ENCODE data around the gene SH3BGRL3.
"Not testable (repeated sequence)": the region's sequence is repeated elsewhere in the genome, so short reads cannot be mapped to it uniquely, and the experiment has no call there.

Gene SH3BGRL3

DNA sequence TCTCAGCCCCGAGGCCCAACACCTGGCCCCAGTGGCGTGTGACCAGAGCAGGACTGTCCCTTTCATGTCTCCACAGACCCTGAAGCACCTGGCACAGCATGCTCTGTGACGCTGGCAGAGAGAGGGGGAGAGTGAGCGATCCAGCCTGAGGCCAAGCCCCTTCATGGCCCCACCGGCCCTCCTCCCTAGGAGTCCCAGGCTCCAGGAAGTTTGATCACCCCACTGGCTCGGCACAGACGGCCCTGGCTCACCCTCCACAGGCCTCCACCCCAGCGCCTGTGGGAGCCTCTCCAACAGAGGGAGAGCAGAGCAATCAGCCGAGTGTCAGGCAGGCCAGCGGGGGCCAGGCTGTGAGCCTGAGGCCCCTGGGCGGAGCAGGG lies 11.0 kb downstream of the SH3BGRL3 start:
- DNase-seq (ENCODE audit: low spot score), result peak; percentile 62

DNA sequence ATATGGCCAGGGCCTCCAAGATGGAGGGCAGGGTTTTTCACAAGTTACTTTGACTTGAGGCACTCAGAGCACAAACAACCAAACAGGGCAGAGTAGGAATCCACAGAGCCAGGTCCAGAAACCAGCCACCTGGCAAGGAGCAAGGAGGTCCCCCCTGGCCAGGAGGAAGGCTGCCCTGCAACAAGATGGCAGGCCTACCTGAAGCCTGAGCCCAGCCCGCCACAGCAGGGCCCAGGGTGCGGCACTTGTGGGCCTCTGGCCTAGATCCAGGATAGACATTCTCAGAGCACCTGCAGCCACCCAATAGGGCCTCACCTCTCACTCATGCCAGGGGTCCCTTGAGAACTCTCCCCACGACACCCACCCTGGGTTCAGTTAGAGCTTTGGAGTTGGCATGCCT lies 11.5 kb downstream of the SH3BGRL3 start:
- DNase-seq (ENCODE audit: low spot score), result peak; percentile 45

DNA sequence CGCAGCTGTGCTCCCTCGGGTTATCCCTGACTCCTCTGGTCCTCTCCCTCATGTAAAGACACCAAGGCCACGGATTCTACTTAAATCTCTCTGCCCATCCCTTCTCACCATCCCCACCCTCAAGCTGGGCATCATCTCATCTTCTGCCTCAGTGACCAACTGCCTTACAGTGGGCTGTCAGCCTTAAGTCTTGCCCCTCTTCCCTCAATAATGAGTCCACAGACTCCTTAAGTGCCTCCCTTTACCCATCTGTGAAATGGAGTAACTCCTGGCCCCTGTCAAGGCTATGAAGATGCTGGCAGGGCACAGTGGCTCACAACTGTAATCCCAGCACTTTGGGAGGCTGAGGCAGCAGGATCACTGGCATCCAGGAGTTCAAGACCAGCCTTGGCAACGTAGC lies 12.1 kb downstream of the SH3BGRL3 start:
- DNase-seq (ENCODE audit: low spot score), result no peak

DNA sequence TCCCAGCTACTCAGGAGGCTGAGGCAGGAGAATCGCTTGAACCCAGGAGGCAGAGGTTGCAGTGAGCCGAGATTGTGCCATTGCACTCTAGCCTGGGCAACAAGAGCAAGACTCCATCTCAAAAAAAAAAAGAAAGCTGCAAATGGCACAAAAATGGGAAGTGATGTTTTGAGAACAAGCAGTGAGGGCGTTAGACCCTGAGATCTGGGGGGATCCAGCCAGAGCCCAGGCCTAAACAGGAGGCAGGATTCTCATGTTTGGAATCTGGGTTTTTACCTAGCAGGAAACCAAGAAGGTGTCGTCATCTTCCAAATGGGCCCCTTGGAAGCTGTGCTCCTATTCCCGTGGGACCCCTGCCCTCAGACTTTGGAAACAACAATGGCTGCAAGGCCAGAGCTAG lies 12.8 kb downstream of the SH3BGRL3 start:
- not testable (repeated sequence) for DNase-seq (ENCODE audit: low spot score)

DNA sequence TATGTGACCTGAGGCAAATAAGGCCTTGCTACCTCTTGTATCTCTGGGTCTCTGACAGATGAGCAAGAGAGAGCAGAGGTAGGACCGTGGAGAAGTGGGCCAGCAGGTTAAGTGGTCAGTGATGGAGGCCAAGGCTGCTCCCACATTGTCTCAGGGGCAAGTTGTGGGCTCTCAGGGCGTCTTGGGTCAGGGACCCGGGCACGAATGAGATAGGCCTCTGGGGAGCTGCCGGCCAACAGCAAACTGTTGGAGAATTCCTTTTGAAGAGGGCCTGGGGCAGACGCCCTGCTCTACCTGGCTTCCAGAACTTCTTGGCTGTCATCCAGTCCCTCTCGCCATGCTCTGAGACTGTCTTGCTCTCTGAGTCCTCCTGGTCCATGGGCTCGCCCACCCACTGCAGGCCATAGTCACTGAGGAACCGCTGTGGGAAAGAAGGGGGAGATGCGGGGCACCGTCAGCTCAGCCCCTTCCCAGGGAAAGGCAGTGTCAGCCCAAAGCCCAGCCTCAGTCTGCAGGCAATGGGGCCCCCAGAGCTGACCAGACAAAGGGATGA lies 14.1 kb downstream of the SH3BGRL3 start:
- DNase-seq (ENCODE audit: low spot score), result peak; percentile 34

DNA sequence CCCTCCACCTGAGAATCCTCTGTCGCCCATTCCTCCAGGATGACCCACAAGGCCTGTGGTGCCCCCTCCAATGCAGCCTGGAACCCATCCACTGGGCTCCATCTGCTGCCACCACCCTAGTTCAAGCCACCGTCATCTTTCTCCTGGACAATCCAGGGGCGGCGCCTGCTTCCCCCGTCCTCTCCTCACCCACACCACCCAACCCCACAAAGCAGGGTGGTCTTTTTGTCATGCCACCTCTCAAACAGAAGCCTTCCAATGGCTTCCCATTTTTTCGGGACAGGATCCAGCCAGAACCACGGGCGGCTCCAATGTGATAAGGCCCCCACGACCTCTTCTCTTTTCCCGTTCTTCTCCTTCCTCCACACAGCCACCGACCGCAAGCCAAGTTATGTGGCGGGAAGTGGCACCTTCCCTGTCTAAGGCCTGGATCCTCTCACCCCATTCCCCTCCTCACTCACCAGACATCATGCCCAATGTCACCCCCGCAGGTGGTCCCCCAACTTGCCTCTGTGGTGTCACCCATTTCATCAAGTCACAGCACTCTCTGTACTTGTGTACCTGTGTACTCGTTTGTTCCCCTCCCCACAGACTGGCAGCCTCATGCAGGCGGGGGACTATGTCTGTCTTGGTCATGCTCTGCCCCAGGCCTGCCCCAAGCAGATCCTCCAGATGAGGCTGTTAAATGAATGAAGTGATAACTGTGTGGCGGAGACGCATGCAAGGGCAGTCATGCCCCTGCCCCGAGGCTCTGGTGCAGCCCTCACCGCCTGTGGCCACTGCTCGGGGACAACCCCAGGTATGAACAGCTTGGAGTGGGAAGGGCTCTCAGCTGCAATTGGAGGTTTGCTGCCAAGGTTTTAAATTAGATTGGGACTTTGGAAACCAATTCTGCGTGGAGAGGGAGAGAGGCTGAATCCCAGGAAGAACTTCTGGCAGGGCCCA lies 15.6 kb downstream of the SH3BGRL3 start:
- peak; percentile 24 for DNase-seq (ENCODE audit: low spot score)

DNA sequence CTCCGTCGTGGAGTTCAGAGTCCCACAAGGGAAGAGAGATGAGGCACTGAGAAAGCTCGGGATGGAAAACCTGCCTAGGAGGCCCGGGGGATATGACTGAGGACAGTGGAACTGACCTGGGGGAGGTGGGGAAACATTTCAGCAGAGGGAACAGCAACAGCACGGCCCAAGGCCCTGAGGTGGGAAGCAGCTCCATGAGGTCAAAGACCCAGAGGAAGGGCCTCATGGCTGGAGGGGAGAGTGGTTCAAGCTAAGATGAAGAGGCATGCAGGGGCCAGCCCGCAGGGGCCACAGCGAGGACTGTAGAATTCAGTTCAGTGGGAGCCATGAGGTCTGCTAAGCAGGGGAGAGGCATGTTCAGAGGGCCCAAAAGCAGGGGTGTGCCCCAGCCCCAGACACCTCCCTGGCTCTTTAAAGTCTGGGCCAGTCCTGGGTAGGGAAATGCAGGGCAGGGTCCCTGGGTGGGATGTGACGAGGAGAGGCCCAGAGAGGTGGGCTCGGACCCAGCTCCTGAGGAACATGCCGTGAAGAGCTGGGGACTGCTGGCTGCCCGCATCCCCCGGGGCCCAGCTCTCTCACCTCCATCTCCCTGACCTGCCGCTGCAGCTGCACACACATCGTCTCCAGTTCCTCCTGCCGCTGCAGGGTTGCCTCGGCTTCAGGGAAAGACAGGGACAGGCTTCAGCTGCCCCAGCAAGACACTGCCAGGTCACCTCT lies 16.6 kb downstream of the SH3BGRL3 start:
- DNase-seq (ENCODE audit: low spot score), result peak; percentile 38

DNA sequence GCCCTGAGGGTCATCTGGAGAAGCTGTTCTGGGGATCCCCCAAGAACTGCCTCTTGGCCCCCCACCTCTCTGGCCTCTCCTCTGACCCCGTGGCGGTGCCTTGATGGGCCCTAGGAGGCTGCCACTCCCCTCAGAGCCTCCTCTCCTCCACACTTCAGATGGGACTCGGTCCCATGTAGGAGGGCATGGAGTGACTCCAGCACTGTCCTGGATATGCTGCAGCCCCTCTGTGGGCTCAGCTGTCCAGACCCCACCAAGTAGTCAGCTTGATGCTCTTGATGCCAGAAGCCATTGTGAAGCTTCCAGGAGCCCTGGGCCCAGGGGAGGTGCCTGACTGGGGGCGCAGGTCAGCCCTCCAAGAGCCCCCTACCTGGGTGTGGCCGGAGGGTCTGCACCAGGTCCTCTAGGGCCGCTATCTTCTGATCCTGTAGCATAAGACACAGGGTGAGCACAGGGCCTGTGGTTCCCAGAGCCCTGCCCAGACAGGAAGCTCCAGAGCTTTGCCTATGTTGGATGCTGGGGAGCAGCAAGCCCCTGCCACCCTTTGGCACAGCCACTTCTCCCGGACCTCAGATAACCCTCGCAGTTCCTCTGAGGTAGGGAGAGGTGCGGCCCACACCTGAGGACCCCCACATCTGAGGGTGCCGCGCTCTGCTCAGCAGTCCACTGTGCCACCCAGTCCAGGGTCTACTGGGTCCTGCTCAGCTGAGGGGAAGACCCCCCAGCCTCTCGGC lies 17.3 kb downstream of the SH3BGRL3 start:
- peak; percentile 29 for DNase-seq (ENCODE audit: low spot score)

DNA sequence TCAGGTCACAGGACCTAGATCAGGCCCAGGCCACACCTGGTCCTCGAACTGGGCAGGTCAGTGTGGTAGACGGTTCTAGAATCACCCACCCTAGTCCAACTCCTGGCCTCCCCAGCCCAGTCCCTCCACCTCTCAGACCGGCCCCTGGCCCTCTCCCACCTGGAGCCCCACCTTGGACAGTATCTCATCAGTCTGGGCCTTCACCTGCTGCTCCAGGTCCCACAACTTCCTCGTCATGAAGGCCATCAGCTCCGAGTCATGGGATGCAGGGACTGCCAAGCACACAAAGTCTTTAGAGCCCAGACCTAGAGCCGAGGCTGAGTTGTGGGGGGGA lies 17.9 kb downstream of the SH3BGRL3 start:
- DNase-seq (ENCODE audit: low spot score), result peak; percentile 33

DNA sequence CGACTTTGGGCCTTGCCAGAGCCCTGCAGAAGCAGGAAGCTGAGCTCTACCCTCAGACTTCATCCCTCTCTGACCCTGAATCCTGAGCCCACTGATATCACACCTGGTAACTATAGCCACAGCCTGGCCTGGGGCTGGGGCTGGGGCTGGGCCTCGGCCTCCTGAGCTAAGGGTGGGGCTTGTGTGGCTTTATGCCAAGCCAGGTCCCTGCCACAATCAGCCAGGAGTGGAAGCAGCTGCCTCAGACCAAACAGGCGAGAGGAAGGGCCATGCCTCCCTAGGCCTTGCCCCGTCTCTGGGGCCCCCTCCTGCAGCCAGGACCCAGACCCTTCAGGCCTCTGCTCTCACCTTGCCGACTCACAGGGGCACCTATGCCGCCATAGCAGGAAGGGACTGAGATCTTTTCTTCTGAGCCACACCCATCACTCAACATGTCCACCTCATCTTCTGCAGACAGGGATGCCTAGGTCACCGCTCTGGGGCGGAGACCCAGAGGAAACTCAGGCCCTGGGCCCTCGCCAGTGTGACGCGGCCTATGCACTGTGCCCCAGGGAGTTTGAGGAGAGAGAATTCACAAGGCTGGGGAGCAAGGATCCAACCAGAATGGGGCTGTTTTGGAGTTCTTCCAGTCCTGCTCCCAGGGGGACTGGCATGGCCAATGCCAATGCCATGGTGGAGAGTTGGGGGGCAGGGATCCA lies 20.8 kb downstream of the SH3BGRL3 start:
- no peak for DNase-seq (ENCODE audit: low spot score)

DNA sequence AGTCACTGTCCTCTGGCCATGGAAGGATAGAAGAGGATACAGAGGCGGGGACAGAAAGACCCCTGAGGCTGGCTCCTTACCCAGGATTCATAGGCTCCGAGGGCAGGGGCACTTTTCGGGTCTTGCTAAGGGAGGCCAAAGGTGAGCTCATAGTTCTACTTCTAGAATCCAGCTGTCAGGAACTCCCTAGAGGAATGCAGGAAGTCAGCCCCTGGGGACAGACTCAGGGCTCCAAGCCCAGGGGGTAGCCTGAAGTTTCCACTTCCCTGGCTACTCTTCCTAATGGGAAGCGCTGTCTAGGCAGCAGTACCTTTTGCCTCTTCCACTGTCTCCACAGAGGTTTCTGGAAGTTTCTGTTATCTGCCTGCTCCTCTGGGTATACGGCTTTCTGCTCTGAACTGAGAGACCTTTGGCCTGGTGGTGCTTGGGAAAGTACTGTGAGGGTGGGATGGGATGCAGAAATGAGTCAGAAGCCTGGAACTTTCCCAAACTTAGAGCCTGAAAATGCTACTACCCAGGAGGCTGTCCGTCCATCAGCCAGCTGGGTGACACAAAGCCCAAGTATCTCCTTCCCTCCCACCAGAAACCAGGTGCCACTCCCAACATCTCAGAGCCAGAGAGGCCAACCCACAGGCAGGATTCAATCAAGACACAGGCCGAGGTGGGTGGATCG lies 23.0 kb downstream of the SH3BGRL3 start:
- DNase-seq (ENCODE audit: low spot score), result no peak

DNA sequence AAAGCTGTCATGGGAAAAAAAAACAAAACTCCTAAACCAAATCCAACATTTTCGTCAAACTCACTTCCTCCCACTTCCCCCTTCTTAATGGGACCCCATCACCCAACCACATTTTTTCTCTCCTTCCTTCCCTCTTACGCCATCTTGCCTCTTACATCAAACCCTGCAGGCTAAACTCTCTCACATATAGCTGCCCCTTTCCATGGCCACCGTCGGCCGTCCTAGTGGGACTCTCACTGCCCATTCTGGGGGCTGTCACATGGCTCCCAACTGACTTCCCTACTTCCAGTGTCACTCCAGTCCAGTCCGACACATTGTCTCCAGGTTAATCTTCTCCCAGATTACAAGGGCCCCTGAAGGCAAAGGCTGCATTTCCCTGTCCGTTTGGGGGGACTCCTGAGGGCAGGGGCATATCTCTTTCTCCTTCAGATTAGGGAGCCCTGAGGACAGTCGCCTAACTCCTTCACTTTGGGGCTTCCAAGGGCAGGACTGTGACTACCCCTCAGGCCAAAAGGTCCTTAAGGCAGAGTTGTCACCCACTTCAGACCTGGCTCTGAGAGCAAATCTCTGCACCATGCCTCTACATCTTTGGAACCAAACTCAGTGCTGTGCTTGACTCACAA lies 25.9 kb downstream of the SH3BGRL3 start:
- no peak for DNase-seq (ENCODE audit: low spot score)

DNA sequence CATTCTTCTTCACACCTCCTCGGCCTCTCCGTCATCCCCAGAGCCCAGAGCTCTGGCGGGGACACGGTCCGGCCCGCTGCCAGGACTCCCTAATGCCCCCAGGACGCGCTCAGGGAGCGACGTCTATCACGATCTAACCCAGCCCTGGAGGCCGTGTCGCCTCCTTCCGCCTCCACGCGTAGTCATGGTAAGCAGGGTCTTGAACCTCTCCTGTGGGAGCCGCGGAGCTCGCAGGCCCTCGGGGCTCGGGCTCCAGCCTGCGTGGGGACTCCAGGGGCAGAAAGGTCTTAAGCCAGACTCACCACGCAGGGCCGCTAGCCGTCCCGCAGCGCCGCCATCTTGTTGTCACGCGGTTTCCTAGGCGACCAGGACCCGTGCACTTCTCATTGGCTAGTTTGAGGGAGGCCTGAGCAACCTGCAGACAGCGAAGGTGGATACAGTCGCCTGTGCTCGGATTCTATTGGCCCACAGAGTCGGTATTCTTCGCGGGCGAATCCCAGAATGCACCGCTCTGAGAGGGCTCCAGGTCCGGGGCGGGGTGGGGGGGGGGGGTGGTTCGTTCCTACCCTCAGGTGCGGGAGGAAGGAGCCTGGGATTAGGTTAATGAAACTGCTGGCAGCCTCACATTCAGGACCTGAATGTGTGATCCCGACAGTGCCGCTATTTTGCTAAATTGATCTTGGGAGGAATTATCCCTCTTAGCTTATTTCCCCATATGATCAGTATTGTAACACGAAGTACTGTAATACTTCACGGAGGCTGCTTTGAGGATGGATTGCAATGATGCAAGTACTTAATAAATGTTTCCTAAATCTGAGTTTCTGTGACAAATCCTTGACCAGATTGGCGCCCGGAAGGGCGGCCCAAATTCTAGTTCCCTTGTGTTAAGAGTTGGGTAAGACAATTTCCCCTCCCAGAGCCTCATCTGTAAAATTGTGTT lies 26.7 kb downstream of the SH3BGRL3 start, which contains the start of gene UBXN11:
Gene UBXN11, minus strand, starts transcription at position 347 of the 940 bp plus-strand sequence. CDS start 3,753 bp downstream, outside the sequence.
- DNase-seq (ENCODE audit: low spot score), result peak; percentile 98

DNA sequence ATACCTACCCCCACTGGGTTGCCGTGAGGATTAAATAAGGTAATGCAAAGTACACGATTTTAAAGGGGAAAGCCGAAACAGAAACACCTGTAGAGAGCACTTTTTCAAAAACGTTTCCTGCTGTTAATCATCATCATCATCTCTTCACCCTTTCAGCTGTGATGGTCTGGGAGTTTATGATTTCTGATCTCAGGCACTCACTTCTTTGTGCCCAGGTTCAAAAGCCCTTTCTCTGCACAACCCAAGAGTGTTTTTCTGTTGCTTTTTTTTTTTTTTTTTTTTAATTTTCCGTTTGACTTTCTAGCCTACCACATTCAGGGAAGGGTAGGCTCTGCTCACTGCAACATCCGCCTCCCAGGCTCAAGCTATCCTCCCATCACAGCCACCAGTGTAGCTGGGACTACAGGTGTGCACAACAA lies 27.5 kb downstream of the SH3BGRL3 start:
- DNase-seq (ENCODE audit: low spot score), result no peak

DNA sequence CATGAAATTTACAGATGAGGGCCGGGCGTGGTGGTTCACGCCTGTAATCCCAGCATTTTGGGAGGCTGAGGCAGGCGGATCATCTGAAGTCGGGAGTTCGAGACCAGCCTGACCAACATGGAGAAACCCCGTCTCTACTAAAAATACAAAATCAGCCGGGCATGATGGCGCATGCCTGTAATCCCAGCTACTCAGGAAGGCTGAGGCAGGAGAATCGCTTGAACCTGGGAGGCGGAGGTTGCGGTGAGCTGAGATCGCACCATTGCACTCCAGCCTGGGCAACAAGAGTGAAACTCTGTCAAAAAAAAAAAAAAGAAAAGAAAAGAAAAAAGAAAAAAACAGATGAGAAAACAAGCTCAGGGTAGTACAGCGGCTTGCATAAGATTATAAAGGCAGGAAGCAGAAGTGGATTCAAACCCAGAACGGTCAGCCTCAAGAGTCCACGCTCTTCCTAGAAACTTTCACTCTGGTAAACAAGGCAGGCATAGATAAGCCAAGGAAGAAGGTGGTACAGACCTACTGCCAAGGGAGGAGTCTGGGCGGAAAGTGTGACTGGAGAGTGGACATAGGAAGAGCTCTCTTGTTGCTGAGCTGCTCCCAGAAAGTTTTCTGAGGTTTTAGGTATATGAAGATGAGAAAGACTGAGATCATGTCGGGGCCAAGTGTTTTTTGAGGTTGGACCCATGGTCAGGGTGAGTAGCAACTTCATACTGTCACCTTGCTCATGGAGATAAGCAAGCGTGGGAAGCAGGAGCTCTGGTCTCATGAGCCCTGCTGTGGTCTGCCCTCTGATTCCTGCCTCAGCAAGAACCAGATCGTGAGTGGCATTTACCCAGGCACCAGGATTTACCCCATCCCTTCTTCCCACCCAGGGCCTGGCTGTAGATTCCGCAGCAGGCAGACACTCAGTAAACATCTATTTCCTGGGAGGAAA lies 28.3 kb downstream of the SH3BGRL3 start:
- DNase-seq (ENCODE audit: low spot score), result not testable (repeated sequence)

DNA sequence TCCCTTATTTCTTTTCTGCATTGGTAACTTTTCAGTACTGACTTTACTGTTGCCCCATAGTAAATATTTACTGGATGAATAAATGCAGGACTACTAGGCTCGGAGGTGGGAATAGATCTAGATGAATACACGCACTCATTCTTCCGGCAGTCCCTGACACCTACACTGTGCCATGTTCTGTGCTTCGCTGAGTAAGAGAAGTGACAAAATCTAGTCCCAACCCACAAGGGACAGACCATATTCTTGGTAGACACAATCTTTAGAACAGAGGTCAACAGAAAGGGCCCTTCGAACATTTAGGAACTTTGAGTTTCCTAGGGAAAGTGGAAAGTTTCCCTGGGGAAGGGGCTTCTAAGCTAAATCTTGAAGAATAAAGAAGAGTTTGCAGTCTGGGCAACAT lies 34.6 kb downstream of the SH3BGRL3 start:
- DNase-seq (ENCODE audit: low spot score), result no peak

DNA sequence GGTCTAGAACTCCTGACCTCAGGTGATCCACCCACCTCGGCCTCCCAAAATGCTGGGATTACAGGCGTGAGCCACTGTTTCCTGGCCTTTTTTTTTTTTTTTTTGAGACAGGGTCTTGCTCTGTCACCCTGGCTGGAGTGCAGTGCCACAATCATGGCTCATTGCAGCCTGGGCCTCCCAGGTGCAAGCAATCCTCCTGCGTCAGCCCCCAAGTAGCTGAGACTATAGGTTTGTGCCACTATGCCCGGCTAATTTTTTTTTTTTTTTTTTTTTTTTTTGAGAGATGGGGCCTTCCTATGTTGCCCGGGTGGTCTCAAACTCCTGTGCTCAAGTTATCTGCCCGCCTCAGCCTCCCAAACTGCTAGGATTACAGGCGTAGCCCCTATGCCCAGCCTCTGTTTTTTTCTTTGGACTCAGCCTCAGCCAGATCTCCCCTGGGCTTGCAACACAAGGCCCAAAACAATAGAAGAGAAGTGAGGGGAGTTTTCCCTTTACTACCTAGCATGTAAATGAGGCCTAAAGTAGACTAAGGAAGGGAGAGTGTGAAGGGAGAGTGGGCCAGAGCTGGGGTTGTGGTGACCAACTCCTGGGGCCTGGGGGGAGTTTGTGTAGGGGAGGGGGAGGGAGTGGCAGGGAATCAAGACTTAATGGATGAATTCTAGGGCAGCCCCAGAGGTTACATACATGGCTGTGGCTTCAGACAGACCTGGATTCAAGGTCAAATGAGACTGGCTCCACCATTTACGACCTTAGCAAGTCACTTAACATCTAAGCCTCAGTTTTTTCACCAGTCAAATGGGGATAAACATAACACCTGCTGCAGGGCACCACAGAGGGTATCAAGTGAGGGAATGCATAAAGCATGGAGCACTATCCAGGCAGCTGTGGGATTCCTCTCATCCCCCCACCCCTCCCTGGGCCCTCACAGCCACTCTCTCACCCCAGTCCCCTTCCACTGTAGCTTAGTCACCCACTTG lies 36.3 kb downstream of the SH3BGRL3 start:
- no peak for DNase-seq (ENCODE audit: low spot score)
